Measurements from ENCODE around the gene TINCR.

The TINCR gene

GRCh38 chr19:5590151-5590864 lies 22.6 kb upstream of the TINCR start:
- no peak for DNase-seq

- DNase-seq: peak in 1 of 56 donors; percentile 11
Observed at GRCh38 chr19:5588906-5589676, 21.3 kb upstream of the TINCR start.

DNA sequence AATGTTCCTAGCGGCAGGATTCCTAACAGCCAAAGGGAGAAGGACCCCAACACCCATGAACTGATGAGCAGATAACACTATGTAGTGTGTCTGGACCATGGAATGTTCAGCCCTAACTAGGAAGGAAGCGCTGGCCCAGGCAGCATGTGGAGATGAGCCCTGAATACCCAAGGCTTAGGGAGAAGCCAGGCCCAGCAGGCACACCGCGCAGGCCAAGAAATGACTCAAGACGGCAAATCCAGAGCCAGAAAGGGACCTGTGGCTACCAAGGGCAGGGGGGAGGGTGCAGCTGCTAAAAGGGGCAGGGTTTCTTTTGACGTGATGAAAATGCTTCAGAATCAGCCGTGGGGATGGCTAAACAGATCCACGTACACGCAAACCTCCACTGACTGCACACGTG lies 20.7 kb upstream of the TINCR start:
- peak in 13 of 56 donors; percentile 4 to 28 (median 13) for DNase-seq

- no peak for DNase-seq
Observed at GRCh38 chr19:5587661-5588060, 19.9 kb upstream of the TINCR start.

DNA sequence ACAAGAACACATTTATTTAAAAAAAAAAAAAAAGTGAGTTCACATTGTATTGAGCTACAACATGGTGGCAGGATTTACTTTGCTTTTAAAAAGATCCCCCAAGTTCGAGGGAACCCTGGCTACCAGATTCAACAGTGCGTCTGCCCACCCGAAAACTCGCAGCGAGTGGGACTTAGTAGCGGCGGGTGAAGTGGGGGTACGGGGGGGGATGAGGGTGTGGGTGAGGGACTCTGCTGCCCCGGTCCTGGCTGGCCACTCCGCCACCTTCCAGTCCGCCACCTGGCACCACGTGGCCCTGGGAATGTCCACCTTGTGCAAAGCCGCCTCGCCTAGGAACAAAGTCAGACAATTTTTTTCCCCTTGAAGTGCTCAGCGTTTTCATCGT lies 19.3 kb upstream of the TINCR start:
- DNase-seq: no peak

DNA sequence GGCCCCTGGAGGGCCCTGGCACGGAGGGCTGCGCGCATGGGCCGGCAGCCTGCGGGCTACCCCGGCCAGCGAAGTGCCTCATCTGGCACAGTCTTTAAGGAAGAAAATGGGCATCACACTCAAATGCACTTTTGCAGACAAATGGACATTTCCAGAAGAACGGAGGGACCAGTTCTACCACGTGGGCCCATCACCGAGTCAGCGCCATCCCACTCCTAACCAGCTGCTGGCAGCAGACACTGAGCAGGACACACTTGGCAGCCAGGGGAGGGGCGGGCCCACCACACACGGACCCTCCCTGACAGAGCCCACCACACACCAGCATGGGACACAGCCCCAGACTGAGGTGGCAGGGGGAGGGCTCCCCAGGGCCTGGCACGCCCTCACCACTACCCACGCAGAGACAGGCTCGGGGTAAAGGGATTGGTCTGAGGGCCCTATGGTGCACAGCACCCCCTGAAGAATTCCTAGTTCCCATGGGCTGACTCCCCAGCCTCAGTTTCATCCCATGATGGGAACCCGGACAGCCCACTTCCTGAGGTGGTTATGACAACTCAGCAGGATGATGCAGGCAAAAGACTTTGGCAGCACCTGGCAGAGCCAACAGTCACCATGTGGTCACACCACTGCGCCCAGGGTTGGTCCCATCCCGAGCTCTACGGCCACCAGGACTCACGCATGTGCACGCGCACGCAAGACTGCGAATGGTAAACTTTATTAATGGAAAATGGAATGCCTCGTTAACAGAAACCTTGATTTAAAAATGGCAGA lies 18.7 kb upstream of the TINCR start:
- peak in 7 of 56 donors; percentile 38 to 69 (median 59) for DNase-seq

GRCh38 chr19:5585461-5586299 lies 17.9 kb upstream of the TINCR start:
- DNase-seq: peak in 37 of 56 donors; percentile 8 to 82 (median 50)

GRCh38 chr19:5580161-5580571 lies 12.4 kb upstream of the TINCR start:
- DNase-seq: no peak

DNA sequence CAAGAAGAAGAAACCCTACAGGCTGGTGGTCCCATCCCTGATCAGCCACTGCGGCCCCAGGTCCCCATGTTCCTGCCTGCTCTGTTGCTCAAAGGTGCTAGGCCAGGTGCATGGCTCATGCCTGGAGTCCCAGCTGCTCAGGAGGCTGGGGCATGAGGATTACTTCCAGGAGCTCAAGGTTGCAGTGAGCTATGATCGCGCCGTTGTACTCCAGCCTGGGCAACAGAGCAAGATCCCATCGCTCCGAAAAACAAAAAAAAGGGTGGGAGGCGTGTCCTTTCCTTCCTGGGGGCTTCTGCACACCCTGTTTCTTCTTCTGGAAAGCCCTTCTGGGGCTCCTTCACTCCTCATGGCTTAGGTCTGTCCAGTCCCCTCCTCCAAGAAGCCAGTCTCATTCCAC lies 11.9 kb upstream of the TINCR start:
- DNase-seq: no peak

GRCh38 chr19:5579286-5579685 lies 11.5 kb upstream of the TINCR start:
- DNase-seq: no peak

- peak in 36 of 56 donors; percentile 6 to 78 (median 30) for DNase-seq
Observed at GRCh38 chr19:5578097-5578846, 10.5 kb upstream of the TINCR start.

DNA sequence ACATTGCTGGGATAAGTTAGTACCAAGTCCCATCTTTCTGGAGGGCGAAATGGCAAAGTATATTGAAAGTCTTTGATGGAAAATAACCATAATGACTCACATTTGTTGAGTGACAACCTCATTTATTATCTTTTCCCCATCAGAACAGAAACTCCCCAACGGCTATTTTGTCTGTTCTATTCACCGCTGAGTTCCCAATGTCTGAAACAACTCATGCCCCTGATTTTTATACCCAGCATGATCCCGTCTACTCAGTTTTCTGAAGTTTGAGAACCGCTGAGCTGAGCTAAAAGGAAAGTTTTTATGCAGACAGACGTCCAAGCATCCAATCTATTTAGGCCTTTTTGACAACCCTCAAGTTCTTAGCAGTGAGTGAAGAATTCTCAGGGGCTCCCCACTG lies 7.8 kb upstream of the TINCR start:
- no peak for DNase-seq

DNA sequence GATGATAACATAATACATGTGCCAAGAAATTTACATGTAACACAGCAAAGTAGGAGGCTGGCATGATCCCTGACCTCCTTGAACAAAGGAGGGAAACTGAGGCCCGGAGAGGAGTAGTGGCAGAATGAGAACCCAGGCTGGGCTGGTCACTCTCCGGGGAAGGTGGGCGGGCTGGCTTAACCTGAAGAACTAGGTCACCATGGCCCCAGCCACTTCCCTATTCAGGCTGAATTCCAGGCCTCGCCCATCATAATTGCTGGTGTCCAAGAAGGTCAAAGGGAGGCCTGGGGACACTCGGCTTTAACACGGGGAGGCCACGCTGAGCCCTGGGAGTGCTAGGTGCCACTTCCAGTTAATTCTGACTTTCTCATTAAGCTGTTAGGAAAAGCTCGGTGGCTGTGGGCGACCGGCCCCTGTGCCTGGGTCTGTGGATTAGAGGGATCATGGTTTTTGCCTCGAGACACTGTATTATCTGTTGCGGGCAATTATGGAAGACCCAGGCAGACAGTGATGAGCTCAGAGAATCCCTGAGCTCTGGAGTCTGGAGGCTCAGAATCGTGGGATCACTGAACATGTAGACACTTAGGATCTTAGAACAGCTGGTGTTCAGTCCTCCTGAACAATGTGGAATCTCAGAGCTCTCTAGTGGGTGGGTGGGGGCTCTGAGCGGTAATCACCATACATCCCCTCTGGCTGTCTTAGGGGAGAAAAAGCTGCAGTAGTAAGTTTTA lies 5.0 kb upstream of the TINCR start:
- DNase-seq: no peak

GRCh38 chr19:5571777-5572176 lies 4.0 kb upstream of the TINCR start:
- no peak for DNase-seq

DNA sequence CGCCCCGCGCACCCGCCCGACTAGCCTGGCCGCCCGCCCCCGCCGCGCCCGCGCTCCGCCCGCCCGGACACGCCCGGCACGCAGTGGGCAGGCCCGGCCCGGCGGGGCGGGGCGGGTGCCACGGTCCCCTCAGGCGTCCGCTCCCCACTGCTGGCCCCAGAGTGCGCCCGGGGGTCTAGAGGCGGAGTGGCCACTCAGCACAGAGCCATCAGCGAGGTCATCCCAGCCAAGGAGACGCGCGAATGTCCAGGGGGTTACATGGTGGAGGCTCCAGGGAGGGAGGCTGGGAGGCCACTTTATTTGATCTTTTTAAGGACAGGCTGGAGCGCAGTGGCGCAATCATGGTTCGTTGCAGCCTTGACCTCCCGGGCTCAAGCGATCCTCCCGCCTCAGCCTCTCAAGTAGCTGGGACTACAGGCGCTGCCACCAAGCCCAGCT lies 236 bp upstream of the TINCR start:
- DNase-seq: no peak

DNA sequence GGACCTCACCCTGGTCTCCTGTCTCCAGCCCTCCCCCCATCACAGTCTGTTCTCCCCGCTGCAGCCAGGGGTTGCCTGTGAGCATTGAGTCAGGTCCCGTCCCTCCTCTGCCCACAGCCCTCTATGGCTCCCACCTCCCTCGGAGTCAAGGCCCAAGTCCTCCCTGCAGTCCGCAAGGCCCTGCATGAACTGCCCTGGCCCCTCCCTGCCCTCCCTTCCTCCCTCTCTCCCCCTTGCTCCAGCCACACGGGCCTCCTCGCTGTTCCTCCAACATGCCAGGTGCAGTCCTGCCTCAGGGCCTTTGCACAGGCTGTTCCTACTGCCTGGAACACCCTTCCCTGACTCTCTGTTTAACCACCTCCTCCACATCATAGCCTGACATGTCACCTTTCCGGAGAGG lies 2.8 kb downstream of the TINCR start:
- DNase-seq: no peak

- peak in 5 of 56 donors; percentile 15 to 47 (median 21) for DNase-seq
Observed at GRCh38 chr19:5563935-5564612, 3.7 kb downstream of the TINCR start.

GRCh38 chr19:5563008-5563431 lies 4.7 kb downstream of the TINCR start:
- no peak for DNase-seq

DNA sequence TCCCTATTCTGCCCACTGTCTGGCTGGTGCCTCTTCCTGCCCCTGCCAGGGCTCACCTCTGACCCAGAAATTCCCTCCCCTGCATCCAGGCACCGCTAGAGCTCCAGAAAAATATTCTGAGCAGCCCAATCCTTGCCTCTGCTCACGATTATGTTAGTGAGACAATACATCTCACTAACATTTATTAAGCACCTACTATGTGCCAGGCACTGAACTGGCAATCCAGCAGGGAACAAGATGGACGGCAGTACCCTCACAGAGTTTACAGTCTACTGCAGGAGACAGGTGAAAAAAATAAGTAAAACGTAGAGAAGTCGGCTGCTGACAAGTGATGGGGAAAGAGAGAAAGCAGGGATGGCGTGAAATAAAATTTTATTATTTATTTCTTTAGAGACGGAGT lies 5.5 kb downstream of the TINCR start:
- DNase-seq: no peak

Data from amygdala (tissue), 56 donors.